ENCODE data around the gene ELAPOR1.

The ELAPOR1 gene, protein sequence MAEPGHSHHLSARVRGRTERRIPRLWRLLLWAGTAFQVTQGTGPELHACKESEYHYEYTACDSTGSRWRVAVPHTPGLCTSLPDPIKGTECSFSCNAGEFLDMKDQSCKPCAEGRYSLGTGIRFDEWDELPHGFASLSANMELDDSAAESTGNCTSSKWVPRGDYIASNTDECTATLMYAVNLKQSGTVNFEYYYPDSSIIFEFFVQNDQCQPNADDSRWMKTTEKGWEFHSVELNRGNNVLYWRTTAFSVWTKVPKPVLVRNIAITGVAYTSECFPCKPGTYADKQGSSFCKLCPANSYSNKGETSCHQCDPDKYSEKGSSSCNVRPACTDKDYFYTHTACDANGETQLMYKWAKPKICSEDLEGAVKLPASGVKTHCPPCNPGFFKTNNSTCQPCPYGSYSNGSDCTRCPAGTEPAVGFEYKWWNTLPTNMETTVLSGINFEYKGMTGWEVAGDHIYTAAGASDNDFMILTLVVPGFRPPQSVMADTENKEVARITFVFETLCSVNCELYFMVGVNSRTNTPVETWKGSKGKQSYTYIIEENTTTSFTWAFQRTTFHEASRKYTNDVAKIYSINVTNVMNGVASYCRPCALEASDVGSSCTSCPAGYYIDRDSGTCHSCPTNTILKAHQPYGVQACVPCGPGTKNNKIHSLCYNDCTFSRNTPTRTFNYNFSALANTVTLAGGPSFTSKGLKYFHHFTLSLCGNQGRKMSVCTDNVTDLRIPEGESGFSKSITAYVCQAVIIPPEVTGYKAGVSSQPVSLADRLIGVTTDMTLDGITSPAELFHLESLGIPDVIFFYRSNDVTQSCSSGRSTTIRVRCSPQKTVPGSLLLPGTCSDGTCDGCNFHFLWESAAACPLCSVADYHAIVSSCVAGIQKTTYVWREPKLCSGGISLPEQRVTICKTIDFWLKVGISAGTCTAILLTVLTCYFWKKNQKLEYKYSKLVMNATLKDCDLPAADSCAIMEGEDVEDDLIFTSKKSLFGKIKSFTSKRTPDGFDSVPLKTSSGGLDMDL

DNA sequence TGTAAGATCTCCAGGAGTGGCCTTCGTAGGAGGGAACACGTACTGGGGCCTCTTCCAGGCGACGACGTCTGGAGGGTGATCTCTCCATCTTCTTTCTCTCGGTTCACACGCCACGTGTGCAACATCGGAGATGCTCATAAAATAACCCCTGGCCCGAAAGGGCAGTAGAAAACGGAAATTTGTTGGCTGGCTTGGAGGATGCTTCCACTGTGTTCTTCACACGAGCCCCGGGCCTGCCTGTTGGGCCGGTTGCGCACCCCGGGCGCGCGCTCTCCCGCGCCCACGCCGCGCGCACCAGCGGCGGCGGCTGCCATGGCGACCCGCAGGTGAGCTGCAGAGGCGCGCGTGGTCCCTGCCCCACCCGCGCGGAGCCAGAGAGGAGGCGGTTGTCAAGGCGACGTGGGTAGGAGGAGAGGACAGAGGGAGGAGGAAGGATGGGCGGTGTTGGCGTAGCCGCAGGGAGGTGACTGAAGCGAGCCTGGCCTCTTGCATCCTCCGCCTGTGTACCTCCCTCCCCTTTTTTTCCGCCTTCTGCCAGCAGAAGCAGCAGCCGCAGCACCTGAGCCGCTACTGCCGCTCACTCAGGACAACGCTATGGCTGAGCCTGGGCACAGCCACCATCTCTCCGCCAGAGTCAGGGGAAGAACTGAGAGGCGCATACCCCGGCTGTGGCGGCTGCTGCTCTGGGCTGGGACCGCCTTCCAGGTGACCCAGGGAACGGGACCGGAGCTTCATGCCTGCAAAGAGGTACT lies at the start of gene ELAPOR1:
Gene ELAPOR1 (plus strand): TSS at position 526 of the 752 bp plus-strand sequence. CDS start 69 bp downstream, at position 595.
- FAIRE-seq = no peak
- no peak for DNase-seq (ENCODE audit: insufficient read length, low spot score)

DNA sequence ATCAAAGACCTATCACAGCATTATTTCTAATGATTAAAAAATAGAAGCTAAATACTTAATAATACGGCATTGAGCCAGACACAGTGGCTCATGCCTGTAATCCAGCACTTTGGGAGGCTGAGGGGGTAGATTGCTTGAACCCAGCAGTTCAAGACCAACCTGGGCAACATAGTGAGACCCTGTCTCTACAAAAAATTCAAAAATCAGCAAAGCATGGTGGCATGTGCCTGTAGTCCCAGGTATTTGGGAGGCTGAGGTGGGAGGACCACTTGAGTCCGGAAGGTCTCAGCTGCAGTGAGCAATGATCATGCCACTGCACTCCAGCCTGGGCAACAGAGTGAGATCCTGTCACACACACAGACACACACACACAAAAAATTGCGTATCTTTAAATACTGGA lies 48.8 kb upstream of the ELAPOR1 start:
- DNase-seq (ENCODE audit: insufficient read length, low spot score) = no peak
- FAIRE-seq = no peak

- DNase-seq (ENCODE audit: insufficient read length, low spot score) = no peak
- no peak for FAIRE-seq
These were observed 46.0 kb upstream of the ELAPOR1 start for GRCh38 chr1:109067883-109068282.

DNA sequence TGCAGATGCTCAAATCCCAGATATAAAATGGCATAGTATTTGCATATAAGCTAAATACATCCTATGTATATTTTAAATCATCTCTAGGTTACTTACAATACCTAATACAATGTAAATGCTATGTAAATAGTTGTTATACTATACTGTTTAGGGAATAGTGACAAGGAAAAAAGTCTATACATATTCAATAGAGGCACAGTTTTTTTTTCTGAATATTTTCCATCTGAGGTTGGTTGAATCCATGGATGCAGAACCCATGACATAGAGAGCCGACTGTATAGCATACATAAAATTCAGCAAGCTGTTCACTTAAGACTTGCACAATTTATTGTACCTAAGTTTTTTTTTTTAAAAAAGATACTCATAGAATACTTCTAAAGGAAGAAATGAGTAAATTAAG lies 44.6 kb upstream of the ELAPOR1 start:
- FAIRE-seq = no peak
- no peak for DNase-seq (ENCODE audit: insufficient read length, low spot score)

- FAIRE-seq (peak; percentile 94), DNase-seq (ENCODE audit: insufficient read length, low spot score) (peak; percentile 94)
These were observed 38.1 kb upstream of the ELAPOR1 start, which contains the start of gene TAF13 for GRCh38 chr1:109075531-109076490. TAF13 (minus strand) TSS chr1:109076003; CDS start chr1:109075947, 56 bp downstream.

- FAIRE-seq (no peak), DNase-seq (ENCODE audit: insufficient read length, low spot score) (no peak)
These were observed 35.6 kb upstream of the ELAPOR1 start for GRCh38 chr1:109078317-109078716.

GRCh38 chr1:109079240-109079622 lies 34.7 kb upstream of the ELAPOR1 start:
- no peak for FAIRE-seq

GRCh38 chr1:109080441-109081082 lies 33.4 kb upstream of the ELAPOR1 start:
- DNase-seq (ENCODE audit: insufficient read length, low spot score) = no peak
- FAIRE-seq = no peak

More at GRCh38 chr1:109079240-109079622, 34.7 kb upstream of the ELAPOR1 start:
- DNase-seq (ENCODE audit: insufficient read length, low spot score) = no peak

DNA sequence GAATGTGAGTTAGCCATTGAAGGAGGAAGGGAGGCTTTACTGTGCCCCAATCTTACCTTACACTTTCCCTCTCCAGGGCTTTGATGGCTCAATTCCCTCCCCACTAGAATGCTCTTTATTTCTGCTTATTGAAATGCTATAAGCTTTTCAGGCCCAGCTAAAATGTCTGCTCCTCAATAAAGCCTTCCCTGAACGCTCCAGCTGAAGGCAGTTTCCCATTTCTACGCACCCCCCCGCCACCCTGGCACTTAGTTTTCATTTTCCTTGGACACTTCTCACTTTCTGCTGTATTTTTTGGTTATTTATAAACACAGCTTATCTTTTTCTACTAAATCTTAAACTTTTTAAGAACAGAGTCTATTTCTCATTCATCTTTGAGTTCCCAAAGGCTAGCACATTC lies 30.4 kb upstream of the ELAPOR1 start:
- DNase-seq (ENCODE audit: insufficient read length, low spot score) = no peak

DNA sequence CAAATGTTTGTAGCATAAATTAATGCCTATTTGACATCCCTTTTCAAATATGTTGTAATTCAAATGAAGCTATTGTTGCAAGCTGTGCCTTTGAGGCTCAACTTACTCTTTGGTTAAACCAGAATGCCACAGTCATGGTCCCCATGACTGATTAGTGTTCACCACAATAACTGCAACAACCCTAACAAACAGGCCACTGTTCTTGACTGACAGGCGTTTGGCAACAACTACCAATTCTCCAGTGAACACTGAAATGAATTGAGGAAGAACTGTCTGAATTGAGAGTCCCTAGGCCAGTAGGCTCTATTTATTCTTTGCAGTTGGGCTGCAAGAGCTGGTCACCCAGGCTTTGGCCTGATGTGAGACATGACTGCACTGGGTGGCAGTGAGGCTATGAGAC lies 30.0 kb upstream of the ELAPOR1 start:
- DNase-seq (ENCODE audit: insufficient read length, low spot score) (no peak), FAIRE-seq (no peak)

More for the DNA sequence above, 30.4 kb upstream of the ELAPOR1 start:
- FAIRE-seq = no peak

GRCh38 chr1:109084563-109085517 lies 29.1 kb upstream of the ELAPOR1 start:
- FAIRE-seq (no peak), DNase-seq (ENCODE audit: insufficient read length, low spot score) (no peak)

GRCh38 chr1:109089242-109090015 lies 24.5 kb upstream of the ELAPOR1 start:
- FAIRE-seq = no peak
- no peak for DNase-seq (ENCODE audit: insufficient read length, low spot score)

DNA sequence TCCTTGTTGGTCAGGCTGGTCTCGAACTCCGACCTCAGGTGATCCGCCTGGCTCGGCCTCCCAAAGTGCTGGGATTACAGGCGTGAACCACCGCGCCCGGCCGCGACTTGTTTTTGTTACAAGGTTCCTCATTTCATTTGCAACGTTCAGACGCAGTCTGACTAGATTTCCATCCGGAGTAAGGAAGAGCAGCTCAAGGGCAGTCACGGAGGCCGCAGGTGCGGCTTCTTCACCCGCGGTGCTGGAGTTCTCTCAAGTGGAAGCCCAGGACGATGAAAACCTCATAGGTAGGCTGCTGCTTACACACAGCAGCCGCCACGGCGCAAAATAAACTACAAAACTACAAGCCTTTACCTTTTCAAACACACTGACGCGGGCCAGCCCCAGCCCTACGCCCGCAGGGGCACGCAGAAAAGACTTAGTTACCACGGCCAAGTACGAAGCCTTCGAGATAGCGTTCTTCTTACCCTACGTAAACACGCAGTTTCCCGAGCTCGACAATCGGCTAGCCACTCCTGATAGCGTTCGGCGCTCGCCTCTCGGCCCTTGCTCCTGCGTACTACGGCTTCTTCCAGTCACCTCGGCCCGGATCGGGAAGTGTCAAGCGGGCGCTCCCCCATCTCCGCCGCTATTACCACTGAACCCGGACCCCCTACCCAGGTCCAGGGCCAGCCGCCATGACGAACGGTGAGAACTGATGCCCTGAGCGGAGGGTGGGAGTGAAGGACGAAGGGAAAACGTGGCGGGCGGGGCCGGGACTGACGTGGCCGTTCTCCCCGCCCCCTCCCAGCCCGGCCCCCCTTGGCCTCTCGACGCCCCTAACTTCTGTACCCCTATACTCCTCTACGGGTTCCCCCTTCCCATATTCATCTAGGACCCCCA lies 23.5 kb upstream of the ELAPOR1 start, which contains the start of gene TMEM167B:
Gene TMEM167B (plus strand): TSS at position 569 of the 882 bp plus-strand sequence. CDS start 109 bp downstream, at position 678.
- FAIRE-seq (peak; percentile 77), DNase-seq (ENCODE audit: insufficient read length, low spot score) (peak; percentile 60)

DNA sequence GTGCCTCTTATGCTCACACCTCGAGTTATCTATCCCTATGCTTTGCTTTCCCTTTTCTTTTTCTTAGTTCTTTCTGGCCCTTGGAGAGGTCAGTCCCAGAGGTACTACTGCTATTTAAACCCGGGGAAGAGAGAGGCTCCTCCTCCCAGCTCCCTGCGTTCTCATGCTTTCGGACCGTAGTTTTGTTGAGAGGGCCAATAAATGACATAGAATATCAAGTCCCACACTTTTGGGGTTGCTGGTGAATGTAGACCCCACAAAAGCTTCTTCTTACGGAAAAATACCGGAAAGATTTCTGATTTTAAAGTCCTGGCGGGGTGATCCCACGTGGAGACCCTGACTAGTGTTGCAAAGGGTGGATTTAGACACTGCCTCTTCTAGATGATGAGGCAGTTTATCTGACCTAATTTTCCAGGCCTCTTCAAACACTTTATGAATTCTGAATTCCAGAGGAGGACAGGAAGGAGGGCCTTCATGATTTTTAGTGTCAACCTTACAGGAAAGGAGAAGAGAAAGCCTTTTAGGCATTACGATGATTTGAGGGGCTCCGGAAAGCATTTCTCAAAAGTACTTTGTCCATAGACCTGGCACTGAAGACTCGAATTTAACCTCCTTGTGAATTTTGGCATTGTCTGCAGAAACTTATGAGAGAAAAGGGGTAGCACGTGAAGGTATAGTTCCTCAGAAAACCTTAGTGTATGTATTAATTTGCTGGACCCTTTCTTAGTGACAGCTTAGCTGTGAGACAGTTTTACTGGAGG lies 22.7 kb upstream of the ELAPOR1 start:
- DNase-seq (ENCODE audit: insufficient read length, low spot score) = no peak
- peak; percentile 52 for FAIRE-seq

DNA sequence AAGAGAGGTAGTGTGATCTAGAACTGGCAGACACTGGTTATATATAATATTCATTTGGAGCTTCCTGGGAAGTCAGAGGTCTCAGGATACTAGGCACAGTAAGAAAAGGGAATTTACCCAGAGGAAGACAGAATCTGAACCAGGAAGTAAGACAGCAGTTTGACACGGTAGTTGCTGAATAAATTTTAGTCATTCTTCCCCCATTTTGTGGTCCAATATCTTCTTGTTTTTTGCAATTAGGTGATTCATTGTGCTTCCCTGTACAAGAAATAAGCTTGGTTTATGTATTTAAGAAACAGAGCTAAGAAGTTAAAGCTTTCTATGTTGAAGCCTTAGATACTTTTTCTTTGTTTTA lies 22.1 kb upstream of the ELAPOR1 start:
- DNase-seq (ENCODE audit: insufficient read length, low spot score) (no peak), FAIRE-seq (peak; percentile 70)

Data from GM19239 (cell line).